NCI-H2107 treated with DMSO at 0.1 percent for 48 hours (cell line): ENCODE results near the gene SLX9.

Source experiments
- DNase-seq: peaks from one replicate; lab custom pipeline; 2025; ENCODE audit not compliant: unreplicated experiment; lab: John Stamatoyannopoulos, UW

The SLX9 gene

DNA sequence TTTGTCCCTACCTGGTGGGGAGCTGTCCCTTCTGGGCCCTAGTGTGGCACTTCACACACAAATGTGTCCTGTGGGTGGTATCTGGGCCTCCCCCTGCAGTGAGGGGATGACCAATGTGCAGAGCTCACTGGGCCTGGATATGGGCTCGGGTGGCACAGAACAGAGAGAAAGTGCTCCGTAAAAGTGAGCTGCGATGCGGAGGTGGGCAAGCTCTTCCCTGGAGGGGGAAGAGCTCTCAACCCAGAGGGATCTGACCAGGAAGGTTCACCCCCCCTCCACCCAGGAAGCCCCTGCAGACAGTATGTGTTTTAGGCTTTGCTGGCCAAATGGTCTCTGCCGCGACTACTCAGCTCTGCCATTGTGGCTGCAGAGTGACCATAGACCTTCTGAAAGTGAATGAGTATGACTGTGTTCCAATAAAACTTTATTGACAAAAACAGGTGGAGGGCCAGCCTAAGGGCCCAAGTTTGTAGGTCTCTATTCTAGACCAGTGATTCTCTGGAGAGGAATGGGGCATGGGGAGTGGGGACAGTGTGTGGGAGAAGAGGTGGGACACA, 10.5 kb upstream of the SLX9 start:
- DNase-seq: no peak

DNA sequence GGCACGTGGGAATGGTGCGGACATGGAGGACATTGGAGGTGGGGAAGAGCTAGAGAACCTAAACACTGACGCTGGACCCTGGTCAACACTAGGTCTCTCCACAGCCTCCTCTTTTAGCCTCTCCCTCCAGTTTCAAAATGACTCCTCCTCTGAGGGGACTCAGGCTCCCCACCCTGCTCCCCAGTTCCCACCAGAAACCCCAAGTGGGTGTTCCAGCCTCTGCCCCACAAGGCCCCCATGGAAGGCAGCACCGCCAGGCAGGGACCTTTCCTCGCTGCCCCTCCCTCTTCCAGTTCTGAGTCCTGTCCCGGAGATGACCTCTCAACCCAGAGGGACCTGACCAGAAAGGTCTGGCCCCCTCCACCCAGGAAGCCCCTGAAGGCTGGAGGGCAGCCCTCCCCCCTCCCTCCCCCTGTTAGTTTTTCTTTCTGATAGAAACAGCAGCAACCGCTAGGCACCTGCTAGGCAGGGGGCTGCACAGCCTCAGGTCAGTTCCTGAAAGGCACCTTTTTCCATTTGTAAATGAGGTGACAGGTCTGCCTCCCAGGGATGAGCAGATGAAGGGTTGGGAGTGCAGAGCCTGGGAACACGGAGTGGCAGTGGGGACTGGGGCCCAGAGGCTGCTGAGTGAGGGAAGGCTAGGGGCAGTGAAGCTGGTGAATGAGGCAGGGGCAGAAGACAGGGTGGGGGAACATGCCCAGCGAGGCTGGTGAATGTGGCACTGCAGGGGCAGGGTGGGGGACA, 9.9 kb upstream of the SLX9 start:
- DNase-seq: no peak

DNA sequence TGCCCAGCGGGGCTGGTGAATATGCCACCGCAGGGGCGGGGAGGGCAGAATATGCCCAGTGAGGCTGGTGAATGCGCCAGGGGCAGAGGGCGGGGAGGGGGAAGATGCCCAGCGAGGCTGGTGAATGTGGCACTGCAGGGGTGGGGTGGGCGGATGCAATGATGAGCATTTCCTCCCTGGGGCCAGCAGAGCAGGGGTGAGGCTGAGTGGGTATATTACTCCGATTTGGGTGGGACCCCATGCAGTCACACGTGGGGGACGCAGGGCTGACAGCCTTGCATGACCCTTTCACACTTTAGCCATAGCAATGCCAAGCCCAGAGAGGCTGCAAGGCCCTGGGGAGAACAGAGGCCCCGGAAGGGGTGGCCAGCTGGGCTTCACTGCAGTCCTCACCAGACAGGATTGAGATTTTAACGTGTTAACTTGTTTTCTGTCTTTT, 9.3 kb upstream of the SLX9 start:
- DNase-seq: no peak

DNA sequence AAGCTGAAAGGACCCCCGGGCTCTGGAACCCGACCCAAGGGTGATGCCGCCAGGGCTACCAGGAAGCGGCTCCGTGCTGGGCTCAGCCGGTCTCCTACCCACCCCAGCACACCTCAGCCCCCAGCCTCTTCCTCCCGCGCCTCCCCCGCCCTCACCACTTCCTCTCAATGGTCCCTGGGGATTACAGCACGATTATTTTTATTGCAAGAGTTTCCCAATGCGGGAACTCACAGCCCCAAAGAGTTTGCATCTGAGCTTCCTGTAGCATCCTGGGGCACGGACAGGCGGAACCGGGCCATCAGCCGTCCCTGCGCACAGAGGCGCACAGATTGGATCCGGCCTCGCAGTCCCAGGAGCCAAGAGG, 8.7 kb upstream of the SLX9 start:
- DNase-seq: no peak

DNA sequence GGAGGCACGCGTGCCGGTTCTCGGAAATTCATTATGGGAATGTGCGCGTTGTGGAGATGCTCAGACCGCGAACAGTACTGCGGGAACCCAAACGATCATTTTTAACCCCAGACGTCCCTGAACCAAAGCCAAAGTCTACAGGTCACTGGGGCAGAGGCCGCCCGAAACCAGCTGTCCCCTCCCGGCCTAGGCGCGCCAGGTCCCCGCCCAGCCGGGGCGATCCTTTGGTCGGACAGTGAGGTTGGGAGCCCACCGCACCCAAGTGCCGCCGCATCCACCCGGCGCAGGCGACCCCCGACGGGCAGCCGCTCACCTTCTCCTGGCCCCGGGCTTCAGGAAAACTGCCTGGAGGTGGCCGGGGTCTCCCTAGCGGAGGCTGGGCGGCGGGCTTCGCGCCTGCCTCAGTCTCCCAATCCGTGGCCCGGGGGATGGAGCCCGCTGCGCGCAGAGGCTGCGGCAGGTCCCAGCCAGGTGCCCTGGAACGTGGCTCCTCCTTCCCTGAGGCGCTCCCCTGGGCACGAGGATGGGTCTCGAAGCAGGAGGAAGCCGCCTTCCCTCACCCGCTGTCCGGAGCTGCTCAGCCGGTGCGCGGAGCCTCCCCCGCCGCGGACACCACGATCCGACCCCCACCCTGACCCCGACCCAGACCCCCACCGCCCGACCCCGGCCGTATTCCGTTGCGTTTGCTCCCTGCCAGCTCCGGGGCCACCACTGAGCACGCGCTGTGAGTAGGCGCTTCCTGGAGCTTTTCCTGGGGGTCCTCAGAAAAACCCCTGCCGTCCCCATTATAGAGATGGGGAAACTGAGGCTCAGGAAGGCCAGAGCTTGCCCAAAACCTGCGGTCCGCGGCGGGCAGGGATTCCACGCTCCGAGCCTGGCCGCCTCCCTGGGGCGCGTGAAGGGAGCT, 8.1 kb upstream of the SLX9 start:
- DNase-seq: no peak

DNA sequence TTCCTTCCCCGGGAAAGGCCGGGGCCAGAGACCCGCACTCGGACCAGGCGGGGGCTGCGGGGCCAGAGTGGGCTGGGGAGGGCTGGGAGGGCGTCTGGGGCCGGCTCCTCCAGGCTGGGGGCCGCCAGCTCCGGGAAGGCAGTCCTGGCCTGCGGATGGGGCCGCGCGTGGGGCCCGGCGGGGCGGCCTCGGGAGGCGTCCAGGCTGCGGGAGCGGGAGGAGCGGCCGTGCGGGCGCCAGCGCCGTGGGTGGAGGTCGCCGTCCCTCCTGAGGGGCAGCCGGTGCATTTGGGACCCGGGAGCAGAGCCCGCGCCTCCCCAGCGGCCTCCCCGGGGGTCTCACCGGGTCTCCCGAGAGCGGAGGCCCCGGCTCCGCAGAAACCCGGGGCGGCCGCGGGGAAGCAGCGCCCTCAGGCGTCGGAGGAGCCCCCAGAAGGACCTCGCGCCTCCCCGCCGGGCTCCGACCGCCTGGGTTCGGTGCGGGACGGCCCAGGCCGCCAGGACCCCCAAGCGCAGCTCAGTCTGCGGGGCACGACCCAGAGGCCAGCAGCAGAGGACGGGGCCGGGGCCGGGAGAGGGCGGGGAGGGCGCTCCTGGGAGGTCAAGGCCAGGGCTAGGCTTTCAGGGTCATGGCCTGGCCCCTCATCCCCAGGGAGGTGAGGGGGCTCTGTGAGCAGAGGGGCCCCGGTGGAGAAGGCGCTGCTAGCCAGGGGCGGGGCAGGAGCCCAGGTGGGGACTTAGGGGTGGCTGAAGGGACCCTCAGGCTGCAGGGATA, 7.2 kb upstream of the SLX9 start:
- DNase-seq: no peak

DNA sequence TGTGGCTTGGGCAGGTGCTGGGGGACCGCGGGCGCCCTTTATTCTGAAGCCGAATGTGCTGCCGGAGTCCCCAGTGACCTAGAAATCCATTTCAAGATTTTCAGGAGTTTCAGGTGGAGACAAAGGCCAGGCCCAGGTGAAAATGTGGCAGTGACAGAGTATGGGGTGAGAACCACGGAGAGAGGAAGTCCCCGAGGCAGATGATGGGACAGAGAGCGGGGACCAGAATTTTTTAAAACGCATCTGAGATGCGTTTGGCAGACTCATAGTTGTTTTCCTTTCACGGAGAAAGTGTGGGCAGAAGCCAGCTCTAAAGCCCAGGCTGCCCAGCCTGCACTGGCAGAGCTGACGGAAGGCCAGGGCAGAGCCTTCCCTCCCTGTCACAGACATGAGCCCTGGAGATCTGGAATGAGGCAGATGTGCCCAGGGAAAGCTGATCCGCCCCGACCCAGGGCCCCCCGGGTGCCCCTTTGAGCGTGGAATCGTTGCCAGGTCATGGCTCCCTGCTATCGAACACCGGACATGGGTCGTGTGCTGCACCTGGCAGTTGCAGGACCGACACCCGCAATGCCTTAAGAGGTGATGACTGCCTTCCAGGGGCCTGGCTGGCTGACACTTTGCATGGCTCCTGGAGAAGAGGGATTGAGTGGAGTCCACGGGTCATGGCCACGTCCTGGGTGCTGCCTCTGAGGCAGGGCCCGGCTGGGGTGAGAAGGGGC, 6.5 kb upstream of the SLX9 start:
- no peak for DNase-seq

DNA sequence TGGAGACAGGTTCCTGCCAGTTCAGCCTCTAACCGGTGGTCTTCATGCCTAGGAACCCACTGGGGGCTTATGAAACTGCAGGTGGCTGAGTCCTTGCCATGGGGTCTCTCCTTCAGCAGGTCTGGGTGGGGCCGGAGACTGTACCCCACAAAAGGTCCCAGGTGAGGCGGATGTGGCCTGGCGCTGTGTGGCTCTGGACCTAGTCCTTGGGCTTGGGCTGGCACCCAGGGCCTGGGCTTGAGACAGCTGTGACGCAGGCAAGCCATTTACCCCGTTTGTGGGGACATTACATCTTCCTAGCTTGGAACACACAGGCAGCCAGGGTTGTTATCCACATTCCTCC, 5.9 kb upstream of the SLX9 start:
- DNase-seq: no peak

DNA sequence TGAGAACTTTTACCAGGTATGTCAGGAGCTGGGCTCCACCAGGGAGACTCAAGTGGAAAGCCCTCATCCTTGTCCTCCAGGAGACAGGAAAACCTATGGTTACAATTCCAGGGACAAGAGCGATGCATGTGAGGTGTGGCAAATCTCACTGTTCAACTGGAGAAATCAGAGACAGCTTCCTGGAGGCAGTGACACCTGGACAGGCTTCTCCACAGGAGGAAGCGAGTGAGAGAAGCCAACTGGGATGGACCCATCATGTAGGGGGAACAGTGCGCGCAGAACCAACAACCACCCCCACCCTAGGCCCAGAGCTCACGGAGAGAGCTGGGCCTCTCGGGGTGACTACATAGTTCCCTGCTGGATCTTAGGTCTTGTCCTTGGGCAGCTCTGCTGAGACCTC, 5.6 kb upstream of the SLX9 start:
- no peak for DNase-seq

DNA sequence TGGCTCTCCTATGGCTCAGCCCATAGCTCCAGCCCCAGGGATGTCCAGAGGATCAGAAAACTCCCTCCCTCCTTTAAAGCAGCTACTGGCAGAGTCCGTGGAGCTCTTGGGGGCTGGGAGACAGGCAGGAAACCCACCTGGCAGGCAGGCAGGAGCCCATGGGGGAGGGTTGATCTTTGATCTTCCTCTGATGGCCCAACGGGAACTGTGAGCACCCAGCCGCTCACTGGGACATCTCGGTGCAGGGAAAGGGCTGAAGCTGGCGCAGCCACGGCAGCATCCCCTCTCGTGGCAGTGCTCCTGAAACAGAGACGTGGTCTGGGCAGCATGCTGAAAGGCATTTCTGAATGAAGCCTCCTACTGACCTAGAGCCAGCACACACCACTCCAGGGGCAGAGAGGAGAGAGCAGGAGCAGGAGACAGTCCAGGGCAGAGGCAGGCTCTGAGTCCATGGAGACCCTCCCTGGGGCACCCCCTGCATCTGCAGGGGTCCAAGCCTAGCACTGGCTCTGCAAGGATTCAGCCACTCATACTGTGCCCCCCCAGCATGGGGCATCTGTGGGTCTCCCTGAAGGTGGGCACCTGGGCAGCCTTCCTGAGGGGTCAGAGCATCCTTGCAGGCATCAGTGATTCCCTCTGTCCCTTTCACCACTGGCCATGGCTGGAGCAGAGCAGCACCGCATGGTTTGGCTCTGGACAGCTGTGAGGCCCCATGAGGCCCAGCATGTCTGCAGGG, 4.9 kb upstream of the SLX9 start:
- no peak for DNase-seq

DNA sequence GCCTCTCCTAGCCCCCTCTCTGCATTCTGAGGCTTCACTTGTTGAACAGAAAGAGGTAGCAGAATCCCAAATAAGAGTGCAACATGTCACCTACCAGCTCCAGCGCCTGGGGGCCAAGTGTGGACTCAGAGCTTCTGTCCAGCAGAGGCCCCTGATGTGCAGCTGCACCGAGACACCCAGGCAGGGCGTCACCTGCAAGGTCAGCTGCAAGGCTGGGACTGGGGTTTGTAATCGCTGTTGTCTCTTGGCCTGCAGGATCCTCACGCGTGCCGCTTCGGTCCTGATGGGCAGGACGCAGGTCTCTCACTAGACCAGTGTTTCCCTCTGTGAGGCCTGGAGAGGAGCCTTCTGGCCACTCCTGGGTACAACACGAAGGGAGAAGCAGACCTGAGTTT, 4.3 kb upstream of the SLX9 start:
- DNase-seq: no peak

DNA sequence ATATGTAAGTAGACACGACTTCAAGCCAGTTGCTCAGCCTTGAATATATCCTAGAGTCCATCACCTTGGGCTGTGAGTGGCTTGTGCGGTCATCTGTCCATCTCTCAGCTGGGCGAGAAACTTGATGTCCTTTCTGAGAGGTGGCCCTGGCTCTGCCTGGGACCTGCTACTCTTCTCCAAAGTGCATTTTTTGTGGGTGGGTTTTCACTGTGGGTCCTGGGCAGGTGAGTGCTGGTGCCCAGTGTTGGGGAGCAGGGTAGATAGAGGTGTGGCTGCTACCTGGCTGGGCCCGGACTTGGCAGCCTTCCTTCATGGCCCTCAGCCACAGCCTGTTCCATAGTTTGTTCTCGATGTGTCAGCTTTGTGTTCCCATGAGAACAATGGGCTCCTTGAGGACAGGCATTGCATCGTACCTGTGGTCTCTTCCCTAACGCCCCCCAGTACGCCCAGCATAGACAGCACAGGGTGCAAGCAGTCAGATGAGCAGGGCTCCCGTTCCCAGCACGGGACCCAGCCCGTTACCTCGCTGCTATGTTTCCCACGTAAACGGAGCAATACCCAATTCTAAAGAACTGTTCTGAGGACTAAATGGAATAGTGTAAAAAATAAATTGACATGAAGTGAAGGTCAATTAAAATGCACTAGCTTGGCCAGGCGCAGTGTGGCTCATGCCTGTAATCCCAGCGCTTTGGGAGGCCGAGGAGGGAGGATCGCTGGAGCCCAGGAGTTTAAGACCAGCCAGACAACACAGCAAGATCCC, 877 bp upstream of the SLX9 start:
- no peak for DNase-seq

DNA sequence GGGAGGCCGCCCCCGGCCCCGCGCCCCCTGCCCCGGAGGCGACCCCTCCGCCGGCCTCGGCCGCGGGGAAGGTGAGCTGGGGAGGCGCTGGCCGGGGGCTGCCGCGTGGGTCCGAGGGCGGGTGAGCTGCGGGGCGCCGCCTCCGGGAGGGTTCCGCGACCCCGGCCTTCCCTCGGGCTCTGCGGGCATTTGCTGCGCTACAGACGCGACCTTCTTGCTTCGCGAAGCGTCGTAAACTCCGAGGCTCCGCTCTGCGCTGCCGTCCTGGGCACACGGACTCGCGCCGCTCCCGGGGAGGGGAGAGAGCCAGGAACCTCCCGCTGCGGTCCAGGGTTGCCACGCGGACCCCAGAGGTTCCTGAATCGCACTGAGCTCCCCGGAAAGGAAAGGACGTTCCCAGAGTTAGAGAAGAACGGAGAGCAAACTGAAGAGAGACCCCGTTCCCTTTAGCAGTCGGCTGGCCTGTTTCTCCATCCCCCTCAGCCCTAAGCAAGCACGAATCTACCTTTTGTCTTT, 345 bp downstream of the SLX9 start:
- DNase-seq: no peak

DNA sequence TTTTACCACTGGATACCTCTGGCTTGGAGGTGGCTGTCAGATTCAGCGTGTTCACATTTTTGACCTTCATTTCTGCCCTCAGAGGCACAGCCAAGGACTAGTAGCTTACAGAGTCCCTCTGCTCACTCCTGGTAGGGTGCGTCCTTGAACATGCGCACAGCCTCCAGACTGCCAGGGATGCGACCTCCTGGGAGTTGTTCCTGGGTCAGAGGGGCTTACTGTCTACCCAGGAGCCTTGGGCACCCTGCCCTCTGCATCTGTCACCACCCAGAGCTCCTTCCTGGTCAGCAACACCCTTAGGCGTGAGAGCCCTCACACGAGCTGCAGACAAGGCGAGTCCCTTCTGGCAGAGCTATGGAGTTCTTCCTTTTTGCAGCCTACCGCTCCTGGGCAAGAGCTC, 1.7 kb downstream of the SLX9 start:
- DNase-seq: no peak

DNA sequence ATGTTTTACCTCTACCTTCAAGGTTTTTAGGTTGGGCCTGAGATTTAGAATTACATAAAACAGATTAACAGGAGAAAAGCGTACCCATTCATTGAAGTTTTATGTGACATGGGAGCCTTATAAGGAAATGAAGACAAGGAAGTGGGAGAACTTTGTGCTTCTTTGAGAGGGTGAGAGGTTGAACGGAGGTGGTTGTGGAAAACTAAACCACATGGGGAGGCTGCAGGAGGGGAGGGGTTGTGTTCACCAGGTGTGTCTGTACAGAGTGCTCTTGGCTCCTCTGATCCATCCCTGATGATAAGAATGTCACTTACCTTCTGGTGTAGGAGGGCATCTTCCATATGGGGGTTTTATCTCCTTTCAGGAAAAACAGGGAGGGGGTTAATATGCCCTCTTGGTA, 2.7 kb downstream of the SLX9 start:
- no peak for DNase-seq

DNA sequence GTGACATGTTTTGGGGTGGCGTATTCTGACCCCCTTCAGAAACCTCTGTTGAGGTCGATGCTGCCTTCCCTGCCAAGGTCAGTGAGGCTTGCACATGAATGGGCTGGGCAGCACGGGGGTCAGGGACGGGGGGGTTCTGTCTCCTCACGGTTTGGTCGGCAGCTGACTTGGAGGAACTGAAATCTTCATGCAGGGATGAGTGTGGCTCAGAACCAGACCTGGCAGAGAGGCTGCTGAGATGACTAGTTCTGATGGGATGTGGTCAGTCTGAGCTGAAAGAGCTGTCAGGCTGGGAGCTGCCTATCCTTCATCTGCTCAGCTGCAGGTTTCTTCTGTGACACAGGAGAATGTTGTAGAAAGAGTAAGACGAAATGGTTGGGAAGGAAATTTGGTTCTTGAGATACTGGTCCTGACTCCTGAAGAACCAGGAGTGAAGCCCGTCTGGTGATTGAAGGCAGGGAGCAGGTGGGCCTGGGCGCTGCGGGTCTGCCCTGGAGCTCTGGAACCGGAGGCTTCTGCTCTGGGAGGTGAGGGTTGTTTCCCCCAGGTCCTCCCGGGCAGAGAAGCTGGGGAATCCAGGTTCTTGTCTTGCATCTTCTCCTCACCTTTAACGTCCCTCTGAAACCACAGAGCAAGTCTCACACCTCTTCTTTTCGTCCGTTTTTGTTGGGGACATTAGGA, 3.3 kb downstream of the SLX9 start:
- no peak for DNase-seq

DNA sequence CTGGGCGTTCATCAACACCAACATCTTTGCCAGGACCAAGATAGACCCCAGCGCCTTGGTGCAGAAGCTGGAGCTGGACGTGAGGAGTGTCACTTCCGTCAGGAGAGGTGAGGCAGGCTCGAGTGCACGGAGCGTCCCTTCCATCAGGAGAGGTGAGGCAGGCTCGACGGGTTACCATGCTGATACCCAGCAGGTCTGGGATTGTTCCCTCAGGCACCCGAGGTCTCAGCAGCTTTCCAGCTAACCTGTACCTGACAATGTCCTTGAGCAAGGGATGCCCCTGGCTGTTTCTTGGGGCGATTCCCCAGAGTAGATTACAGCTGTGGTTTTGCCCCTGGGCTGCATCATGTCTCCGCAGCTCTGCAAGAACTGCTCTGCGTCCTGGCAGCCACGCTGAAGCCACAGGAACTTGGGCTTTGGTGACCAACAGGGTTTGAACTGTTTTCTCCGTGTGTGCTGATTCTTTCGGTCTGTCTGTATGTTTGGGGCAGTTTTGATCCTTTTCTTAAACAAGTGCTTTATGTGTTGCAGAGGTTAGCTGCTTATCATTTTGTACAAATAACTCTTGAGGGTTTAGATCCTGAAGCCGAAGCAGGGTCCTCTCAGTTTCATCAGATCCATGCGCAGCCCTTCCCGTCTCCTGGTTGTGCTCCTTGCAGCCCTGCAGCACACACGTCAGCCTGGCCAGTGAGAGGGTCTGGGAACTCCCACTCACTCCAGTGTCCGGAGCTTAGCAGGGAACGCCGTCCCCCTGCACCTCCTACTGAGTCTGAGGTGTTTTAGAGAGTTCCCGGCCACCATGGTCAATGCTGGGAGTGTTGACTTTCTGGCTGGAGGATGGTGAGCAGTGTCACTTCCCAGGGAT, 4.1 kb downstream of the SLX9 start:
- DNase-seq: no peak

DNA sequence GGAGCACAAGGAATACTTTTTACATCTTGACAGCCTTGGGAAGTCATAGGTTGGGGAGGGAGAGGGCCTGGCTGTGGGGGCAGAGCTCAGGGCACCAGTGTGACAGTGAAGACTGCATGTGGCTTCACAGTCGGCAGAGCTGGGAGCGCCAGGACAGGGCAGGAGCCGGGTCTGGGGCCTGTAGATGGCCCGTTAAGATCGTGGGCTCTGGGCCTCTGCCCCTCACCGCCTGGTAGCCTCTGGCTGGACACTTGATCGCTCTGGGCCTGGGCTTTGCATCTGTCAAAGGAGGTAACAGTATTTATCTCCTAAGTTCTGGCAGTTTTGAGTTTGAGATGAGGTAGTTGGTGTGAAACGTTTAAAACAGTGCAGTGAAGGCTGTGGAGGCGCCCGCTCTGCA, 4.8 kb downstream of the SLX9 start:
- no peak for DNase-seq
